Amygdala (tissue), 56 donors: ENCODE data around the gene ACSM2A.
"Not testable (repeated sequence)": the region's sequence is repeated elsewhere in the genome, so short reads cannot be mapped to it uniquely, and the experiment has no call there.

ENCODE experiments used
- DNase-seq, 56 donors: peaks; one replicate each; lab custom pipeline; 2025; lab: John Stamatoyannopoulos, UW

Gene ACSM2A, protein sequence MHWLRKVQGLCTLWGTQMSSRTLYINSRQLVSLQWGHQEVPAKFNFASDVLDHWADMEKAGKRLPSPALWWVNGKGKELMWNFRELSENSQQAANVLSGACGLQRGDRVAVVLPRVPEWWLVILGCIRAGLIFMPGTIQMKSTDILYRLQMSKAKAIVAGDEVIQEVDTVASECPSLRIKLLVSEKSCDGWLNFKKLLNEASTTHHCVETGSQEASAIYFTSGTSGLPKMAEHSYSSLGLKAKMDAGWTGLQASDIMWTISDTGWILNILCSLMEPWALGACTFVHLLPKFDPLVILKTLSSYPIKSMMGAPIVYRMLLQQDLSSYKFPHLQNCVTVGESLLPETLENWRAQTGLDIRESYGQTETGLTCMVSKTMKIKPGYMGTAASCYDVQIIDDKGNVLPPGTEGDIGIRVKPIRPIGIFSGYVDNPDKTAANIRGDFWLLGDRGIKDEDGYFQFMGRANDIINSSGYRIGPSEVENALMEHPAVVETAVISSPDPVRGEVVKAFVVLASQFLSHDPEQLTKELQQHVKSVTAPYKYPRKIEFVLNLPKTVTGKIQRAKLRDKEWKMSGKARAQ

DNA sequence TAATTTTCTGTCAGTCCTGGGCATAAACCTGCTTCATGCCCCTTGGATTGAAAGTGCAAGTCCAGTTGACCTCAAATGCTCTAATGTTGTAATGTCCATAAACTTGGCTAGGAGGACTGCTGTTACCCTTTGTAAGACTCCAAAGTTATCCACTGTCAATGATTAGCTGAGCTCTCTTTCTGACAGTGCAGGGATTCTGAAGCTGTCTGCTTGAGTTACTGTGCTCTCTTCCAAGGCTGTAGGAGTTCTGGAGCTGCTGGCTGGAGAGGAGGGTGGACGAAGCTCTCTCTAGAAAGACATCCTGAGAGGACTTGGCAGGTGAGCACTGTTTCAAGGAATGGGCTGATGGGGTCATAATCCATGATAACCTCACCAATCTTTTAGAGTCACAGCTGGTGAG, at the start of gene ACSM2A:
Gene ACSM2A, plus strand, starts transcription at position 158 of the 400 bp plus-strand sequence. CDS start 8,594 bp downstream, outside the sequence.
- not testable (repeated sequence) for DNase-seq

DNA sequence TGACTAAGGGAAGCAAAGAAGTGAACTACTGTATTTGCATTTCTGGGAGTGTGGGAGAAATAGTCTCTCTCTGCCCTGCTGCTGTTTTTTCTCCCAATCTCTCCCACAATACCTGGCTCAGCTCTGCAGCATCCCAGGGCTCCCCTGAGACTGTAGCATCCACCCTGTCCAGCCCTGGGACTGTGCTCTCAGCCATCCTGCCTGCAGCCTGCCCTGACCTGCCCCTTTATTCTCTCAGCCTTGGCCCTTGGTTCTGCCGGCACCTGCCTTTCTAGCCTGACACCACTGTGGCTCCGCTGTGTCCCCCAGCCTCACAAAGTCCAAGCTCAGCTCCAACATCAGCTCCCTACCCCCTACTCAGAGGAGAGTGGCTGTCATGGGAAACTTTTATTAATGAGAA, 48.7 kb upstream of the ACSM2A start:
- DNase-seq, result no peak

DNA sequence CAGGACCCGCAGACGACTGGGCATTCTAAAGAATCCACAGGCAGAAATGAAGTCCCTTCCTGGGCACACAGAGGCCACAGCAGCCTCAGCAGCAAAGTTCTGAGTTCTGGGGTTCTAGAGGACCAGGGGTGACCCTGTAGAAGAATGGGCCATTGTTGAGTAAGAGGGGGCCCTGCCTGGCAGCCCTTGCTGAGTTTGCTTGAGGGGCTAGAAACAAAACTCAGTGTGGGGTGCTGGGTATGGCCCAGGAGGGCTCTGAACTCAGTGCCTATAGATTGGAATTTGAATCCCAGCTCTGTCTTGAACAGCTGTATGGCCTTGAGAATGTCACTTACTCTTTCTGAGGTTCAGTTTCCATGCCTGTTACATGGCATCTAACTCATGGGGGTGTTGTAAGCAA, 46.7 kb upstream of the ACSM2A start, which contains the start of gene PDILT:
Gene PDILT, minus strand, starts transcription at position 101 of the 400 bp plus-strand sequence. CDS start 5,437 bp downstream, outside the sequence.
- DNase-seq, result no peak

DNA sequence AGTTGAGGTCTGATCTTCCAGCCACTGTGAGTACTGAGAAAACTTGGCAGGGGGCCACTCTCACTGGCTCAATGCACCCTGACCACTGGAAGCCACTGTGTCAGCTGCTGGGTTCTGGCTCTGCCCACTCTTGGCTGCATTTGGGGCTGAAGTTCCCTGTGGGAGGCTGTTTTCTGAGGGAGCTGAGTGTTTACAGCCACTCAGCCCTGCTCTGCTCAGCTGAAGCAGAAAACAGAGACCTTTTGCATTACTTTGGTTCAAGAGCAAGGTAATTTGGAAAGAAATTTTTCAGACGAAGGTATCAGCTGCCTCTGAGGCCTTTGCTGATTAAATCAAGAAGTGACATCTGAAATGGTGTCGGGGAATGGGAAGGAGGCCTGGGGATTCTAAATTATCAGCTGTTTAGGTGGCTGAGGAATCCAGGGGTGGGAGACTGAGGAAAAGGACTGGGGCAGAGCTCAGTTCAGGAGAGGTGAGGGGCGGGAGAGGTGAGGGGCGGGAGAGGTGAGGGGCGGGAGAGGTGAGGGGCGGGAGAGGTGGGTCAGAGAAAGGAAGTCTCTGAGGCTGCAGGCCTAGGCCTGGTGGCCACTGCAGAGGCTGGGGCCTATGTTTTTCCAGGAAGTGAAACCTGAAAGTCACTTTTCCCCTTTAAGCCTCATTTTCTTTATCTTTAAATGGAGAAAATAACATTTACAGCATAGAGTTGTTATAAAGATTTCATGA, 41.8 kb upstream of the ACSM2A start, which contains the start of gene ACSM5:
Gene ACSM5, plus strand, starts transcription at position 137 of the 723 bp plus-strand sequence. CDS start 1,951 bp downstream, outside the sequence.
- DNase-seq, result peak in 50 of 56 donors; percentile 3 to 77 (median 39)

DNA sequence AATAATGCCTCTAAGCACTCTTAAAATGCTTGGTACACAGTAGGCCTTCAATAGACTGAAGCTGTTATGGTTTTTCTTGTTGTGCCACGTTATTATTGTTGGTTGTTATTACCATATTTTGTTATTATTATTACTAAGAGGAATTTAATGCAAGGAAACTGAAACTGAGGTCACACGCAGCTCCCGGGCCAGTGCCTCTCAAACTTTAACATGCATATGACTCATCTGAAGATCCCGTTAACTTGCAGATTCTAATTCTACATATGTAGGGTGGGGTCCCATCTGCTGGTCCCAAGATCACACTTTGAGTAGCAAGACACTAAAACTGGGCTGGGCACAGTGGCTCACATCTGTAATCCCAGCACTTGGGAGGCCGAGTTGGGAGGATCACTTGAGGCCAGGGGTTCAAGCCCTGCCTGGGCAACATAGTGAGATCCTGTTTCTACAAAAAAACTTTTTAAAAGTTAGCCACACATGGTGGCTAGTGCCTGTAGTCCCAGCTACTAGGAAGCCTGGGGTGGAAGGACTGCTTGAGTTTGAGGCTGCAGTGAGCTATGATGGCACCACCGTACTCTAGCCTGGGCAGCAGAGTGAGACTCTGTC, 41.1 kb upstream of the ACSM2A start:
- DNase-seq, result no peak

DNA sequence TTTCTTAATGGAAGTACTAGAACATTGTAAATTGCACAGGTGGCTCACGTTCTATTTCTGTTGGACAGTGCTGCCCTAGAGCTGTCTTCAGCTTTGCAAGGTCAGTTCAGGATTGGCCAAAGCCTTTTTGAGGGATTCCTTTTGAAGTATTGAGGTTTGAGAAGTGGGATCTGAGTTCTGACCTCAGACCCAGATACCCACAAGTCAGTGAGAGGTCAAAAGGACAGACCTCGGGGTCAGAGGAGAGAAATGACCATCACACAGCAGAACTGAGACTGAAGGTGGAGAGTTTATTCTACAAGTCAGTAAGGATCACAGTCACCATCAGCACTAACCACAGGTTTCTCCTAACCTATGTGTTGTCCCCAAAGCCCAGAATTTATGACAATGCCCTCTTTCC, 40.3 kb upstream of the ACSM2A start:
- no peak for DNase-seq

DNA sequence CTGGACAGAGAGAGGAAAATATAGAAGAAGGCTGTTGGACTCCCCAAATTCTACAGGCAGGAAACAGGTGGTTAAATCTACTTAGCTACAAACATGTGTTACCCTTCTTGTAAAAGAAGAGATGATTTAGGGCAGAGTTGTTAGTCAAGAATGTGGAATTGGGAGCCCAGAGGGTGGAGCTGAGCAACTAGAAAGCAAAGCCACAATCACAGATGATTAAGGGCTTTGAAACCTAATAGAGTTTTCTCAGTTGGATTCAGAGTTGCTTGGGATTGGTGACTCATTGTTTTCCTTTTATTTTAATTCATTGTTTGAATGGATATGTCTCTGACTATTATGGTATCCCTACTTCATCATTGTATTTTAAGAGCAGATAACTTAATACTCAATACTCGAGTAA, 35.8 kb upstream of the ACSM2A start:
- DNase-seq, result no peak

DNA sequence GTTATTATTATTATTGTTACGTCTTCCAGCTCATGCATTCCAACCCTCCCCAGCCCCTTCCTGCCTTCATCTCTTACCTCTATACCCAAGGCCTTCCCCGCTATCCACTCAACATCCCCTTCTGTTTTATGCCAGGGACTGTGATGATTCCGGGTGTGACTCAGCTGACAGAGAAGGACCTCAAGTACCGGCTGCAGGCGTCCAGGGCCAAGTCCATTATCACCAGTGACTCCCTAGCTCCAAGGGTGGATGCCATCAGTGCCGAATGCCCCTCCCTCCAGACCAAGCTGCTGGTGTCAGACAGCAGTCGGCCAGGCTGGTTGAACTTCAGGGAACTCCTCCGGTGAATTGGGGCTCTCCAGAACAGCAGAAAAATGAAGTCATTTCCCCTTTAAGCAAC, 32.2 kb upstream of the ACSM2A start:
- not testable (repeated sequence) for DNase-seq

DNA sequence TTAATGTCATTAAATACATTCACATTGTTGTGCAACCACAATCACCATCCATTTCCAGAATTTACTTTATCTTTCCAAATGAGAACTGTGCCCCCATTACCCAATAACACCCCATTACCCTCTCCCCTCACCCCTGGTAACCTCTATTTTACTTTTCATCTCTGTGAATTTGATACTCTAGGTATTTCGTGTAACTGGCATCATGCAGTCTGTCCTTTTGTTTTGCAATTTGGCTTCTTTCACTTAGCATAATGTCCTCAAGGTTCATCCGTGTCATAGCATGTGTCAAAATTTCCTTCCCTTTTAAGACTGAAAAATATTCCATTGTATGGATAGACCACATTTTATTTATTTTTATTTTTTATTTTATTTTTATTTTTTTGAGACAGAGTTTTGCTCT, 29.6 kb upstream of the ACSM2A start:
- not testable (repeated sequence) for DNase-seq

DNA sequence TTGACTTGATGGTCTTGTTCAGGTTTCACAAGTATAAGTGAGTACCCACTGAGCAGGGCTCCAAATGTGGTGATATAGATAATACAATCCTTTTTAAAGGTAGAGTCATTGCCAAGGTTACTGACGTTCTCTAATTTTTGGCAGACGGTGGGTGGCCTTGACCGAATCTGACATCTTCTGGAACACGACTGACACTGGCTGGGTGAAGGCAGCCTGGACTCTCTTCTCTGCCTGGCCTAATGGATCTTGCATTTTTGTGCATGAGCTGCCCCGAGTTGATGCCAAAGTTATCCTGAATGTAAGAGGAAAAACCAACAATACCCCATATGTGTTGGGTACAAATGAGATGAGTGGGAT, 27.6 kb upstream of the ACSM2A start:
- not testable (repeated sequence) for DNase-seq

DNA sequence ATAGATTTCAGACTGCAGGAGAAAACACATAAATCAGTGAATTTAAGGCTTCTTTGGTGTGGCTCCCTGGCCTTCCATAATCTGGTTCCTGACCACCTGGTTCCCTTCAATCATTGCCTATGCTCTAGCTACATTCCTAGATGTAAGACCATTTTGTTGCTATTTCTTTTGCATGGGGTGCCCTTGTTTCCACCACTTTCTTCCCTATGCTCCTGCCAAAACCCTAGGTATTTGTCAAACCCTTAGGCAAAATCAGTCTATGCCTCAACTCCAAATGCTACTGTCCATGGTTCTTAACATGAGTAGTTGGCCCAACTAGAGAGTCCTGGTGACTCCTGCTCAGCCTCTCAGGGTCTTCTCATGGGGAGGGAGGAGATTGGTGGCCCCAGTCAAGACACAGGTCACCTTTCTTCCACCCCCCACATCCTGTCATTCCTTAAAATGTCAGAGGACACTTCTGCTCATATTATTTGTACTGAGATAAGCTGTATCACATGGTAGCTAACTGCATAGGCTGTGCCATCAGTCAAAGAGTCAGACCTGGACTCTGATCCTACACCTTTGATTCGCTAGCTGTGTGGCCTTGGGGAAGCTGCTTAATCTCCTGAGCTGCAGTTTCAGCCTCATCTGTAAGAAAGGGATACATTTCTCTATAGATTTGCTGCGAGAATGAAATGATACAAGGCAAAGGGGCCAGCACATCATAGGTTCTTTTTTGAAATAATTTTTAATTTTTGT, 27.0 kb upstream of the ACSM2A start:
- DNase-seq, result no peak

DNA sequence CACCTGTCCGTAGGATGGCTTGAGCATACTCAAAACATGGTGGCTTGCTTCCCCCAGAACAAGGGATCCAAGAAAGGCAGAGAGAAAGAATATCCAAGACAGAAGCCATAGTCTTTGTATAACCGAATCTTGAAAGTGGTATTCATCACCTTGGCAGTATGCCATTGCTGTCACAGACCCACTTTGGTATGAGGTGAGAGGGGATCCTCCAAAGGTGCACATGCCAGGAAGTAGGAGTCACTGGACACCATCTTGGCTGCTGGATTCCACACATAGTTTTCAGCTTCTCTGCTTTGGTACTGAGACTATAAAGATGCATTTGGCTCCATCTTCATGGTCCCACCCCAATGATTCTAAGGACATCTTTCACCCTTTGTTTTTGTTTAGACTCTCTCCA, 23.9 kb upstream of the ACSM2A start:
- DNase-seq, result not testable (repeated sequence)

DNA sequence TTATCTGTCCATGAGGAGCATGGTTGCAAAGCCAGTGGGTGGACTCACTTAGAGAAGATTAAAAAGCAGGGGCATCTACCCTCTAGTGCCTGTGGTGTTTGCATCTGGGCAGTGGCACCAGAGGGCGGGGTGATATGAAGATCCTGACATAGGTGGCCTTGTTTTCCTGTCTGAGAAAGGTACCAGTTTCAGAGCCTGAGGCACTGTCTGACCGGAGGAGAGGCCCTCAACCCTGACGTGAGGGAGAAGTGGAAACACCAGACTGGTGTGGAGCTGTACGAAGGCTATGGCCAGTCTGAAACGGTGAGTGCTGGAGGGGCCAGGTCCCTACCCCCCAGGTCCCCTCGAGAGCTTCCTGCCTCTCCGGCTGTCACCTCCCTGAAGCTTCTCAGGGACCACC, 21.8 kb upstream of the ACSM2A start:
- not testable (repeated sequence) for DNase-seq

DNA sequence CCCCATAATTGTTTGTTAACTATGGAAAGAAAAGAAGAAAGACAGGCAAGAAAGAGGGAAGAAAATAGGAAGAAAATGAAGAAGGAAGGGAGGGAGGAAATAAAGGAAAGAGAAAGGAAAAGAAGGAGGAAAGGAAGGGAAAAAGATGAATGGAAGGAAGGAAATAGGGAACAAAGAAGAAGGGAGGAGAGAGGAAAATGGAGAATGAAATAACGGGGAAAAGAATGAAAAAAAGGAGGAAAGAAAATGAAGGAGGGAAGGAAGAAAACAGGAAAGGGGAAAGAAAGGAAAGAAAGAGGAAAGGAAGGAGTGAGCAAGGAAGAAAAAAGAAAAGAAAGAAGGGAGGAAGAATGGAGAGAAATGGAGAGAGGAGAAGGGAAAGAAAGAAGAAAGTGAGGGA, 20.8 kb upstream of the ACSM2A start:
- not testable (repeated sequence) for DNase-seq

DNA sequence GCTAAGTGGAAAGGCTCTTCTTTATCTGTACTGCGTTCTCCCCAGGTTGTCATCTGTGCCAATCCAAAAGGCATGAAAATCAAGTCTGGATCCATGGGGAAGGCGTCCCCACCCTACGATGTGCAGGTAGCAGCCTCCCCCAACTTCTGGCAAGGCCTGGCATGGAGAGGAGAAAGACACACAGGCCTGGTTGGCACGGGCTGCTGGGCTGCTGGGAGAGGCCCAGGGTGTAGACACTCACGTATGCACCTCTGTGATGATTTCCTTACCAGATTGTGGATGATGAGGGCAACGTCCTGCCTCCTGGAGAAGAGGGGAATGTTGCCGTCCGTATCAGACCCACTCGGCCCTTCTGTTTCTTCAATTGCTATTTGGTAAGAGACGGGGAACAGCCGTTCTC, 20.4 kb upstream of the ACSM2A start:
- no peak for DNase-seq

DNA sequence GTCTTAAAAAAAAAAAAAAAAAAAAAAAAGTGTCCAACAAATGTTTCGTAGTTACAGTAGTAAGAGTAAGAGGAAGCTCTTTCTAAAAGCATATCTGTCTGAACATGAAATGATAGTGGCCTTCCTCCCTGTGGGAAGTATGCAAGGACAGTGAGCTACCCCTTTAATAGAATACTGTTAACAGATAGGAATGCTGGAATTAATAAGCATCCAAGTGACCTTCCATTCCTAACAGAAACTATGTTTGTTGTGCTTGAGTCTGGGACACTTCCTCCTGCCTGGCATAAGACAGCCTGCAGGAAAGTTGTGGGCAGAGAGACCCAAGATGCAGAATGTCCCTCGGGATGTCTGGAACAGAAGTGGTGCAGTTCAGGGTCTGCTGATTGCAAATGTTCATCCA, 12.4 kb upstream of the ACSM2A start:
- not testable (repeated sequence) for DNase-seq

DNA sequence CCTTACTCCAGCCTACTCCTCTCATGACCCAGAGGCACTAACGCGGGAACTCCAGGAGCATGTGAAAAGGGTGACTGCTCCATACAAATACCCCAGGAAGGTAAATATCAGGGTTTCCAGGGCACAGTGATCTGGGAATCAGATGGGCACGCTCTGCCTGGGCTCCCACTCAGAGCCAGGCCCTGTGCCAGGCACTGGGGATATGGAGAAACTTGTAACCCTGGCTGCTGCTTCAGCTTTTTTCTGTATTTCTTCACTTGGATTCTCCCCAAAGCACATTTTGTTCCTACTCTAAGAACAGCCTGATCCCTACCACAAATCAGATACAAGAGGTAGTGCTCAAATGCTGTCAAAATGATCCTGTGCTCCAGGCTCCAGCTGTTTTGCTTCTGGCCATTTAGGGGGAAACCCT, 11.5 kb upstream of the ACSM2A start:
- peak in 2 of 56 donors; percentile 1 for DNase-seq

DNA sequence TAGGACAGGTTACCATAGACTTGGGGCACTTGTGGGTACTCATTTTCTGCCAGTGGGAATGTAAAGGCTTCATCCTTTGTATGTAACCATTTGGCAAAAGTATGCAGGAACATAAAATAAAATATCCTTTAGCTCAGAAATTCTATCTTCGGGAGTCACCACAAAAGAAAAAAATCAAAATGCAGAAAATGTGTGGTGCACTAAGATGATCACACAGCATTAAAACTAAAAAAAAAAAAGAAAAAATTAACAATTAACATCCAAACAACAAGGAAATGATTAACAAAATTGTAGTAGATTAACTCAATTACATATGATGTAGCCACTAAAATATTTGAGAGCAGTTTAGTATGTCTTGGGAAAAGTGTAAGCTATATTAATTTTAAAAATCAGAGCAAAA, 10.6 kb upstream of the ACSM2A start:
- not testable (repeated sequence) for DNase-seq

DNA sequence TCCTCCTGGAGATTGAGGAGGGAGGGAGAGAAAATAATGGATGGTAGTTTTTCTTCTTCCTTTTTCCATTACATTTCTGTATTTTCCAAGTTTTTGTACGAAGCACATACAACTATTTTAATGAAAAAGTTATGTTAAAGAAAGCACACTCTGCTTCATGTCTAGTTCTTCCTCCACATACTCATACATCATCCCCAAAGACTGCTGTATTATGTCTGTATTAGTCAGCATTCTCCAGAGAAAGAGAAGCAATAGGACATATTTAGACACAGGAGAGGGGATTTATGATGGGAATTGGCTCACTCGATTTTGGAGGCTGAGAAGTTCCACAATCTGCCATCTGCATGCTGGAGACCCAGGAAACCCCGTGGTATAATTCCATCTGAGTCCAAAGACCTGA, 10.1 kb upstream of the ACSM2A start:
- no peak for DNase-seq

DNA sequence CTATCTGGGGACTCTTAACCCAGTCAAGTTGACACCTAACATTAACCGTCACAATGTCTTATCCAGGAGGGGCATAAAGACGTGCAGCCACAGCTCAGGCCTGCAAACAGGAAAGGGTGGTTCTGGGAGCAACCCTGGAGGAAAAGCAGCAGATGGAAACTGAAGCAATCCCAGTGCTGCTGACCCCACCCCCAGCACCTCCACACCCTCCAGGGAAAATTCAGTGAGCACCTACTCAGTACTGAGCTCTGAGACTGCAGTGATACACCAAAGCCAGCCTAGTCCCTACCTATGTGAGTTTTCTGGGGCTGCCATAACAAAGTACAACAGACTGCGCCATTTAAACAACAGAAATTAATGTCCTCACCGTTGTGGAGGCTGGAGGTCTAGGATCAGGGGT, 9.5 kb upstream of the ACSM2A start:
- not testable (repeated sequence) for DNase-seq
